Measurements from ENCODE around the gene DIPK1A. TPM values are rescaled to one million over a fixed set of nuclear protein-coding genes. Genes with fewer than 3 reads are reported as not detected.

Gene DIPK1A
- total and polyA plus RNA-seq, 4 experiments from 2014 or later = 14.5 to 29.1 (median 19.9) TPM

- Mint-ChIP-seq H3K4me1 (peaks cover 50 to 73% (median 55%) of the 10 kb centered on the region in 4 donors), H3K27ac (peak overlapping the region; percentile 32 to 87 (median 51)), H3K9me3 (peaks cover 0 to 2% (median 0%) of the 10 kb centered on the region in 8 donors), H3K36me3 (peaks cover 0 to 7% of the 10 kb centered on the region in 2 donors), H3K27me3 (no peaks in the 10 kb centered on the region), H3K4me3 (peak overlapping the region in 7 of 8 donors; percentile 1 to 61 (median 45))
- CTCF ChIA-PET (ENCODE audit: partially characterized antibody) = interaction anchor here (1.0 to 12.3 kb wide), 10 partner anchors 8 to 124 kb away, joined by 3 to 263 read pairs (median 5); partner anchors contain the start of gene RPL5
- H3K4me1 ChIP-seq (ENCODE audit: insufficient read depth, low read length) = peaks cover 76% of the 10 kb centered on the region
- no peak overlapping the region for H3K4me3 ChIP-seq (ENCODE audit: low read length in 2 of 2)
- no peak for DNase-seq
- no peaks in the 10 kb centered on the region for H3K9me3 ChIP-seq (ENCODE audit: control insufficient read depth in 1 of 2, low read length in 2 of 2)
- POLR2A ChIA-PET (ENCODE audit: partially characterized antibody) = interaction anchor here (1.4 to 6.7 kb wide), 4 partner anchors 9 to 125 kb away, joined by 3 to 47 read pairs (median 6); partner anchors contain the start of gene RPL5
- intact Hi-C loops (cut with micrococcal nuclease) = no loop called here
- no peaks in the 10 kb centered on the region for H3K36me3 ChIP-seq (ENCODE audit: insufficient read depth, low read length)
- peak overlapping the region; percentile 20 for H3K27ac ChIP-seq (ENCODE audit: low read depth, low read length)
- no peaks in the 10 kb centered on the region for H3K27me3 ChIP-seq (ENCODE audit: insufficient read depth, low read length)
Measured at GRCh38 chr1:92956254-92957029, 4.8 kb downstream of the DIPK1A start.

- peak overlapping the region; percentile 11 to 76 (median 50) for H3K4me3 Mint-ChIP-seq
- Histone ChIP-seq H3K4me1 (ENCODE audit: insufficient read depth, low read length) (peaks cover 82% of the 10 kb centered on the region), H3K36me3 (ENCODE audit: insufficient read depth, low read length) (no peaks in the 10 kb centered on the region), H3K27me3 (ENCODE audit: insufficient read depth, low read length) (no peaks in the 10 kb centered on the region), H3K4me3 (ENCODE audit: low read length in 2 of 2) (no peak overlapping the region), H3K27ac (ENCODE audit: low read depth, low read length) (peak overlapping the region; percentile 2), H3K9me3 (ENCODE audit: control insufficient read depth in 1 of 2, low read length in 2 of 2) (no peaks in the 10 kb centered on the region)
- ChIA-PET CTCF (ENCODE audit: partially characterized antibody) (interaction anchor here (0.7 to 12.3 kb wide), 4 partner anchors 40 to 98 kb away, joined by 5 to 263 read pairs (median 130); no protein-coding TSS in a partner anchor), POLR2A (ENCODE audit: partially characterized antibody) (no interaction called here)
- H3K36me3 Mint-ChIP-seq = no peaks in the 10 kb centered on the region
- no peaks in the 10 kb centered on the region for H3K27me3 Mint-ChIP-seq
- intact Hi-C loops (cut with micrococcal nuclease) = no loop called here
- H3K4me1 Mint-ChIP-seq = peaks cover 39 to 57% (median 42%) of the 10 kb centered on the region in 4 donors
- H3K27ac Mint-ChIP-seq = peak overlapping the region in 6 of 7 donors; percentile 0 to 90 (median 44)
- H3K9me3 Mint-ChIP-seq = no peaks in the 10 kb centered on the region
- peak; percentile 33 to 70 (median 50) for DNase-seq
Measured at GRCh38 chr1:92953491-92953890, 7.8 kb downstream of the DIPK1A start.

- H3K4me1 ChIP-seq (ENCODE audit: insufficient read depth, low read length) = peaks cover 74% of the 10 kb centered on the region
- peaks cover 4% of the 10 kb centered on the region for H3K36me3 ChIP-seq (ENCODE audit: insufficient read depth, low read length)
- no peak for DNase-seq
- no peaks in the 10 kb centered on the region for H3K27me3 Mint-ChIP-seq
- ChIA-PET CTCF (ENCODE audit: partially characterized antibody) (interaction anchor here (0.9 to 1.2 kb wide), 3 partner anchors 16 to 94 kb away, joined by 4 to 8 read pairs (median 4); no protein-coding TSS in a partner anchor), POLR2A (ENCODE audit: partially characterized antibody) (interaction anchor here (0.8 to 4.6 kb wide), 2 partner anchors 9 to 41 kb away, joined by 3 to 48 read pairs; partner anchors contain the start of gene DIPK1A)
- H3K27ac ChIP-seq (ENCODE audit: low read depth, low read length) = peak overlapping the region; percentile 2
- no peaks in the 10 kb centered on the region for H3K9me3 ChIP-seq (ENCODE audit: control insufficient read depth in 1 of 2, low read length in 2 of 2)
- no peak overlapping the region for H3K4me3 ChIP-seq (ENCODE audit: low read length in 2 of 2)
- H3K4me1 Mint-ChIP-seq = peaks cover 36 to 54% (median 39%) of the 10 kb centered on the region in 4 donors
- H3K9me3 Mint-ChIP-seq = no peaks in the 10 kb centered on the region
- H3K27me3 ChIP-seq (ENCODE audit: insufficient read depth, low read length) = no peaks in the 10 kb centered on the region
- peak overlapping the region in 6 of 7 donors; percentile 7 to 87 (median 60) for H3K27ac Mint-ChIP-seq
- intact Hi-C loops (cut with micrococcal nuclease) = no loop called here
- H3K4me3 Mint-ChIP-seq = peak overlapping the region in 5 of 8 donors; percentile 15 to 63 (median 41)
- peaks cover under 1 to 4% of the 10 kb centered on the region in 2 donors for H3K36me3 Mint-ChIP-seq
Measured at GRCh38 chr1:92952714-92953113, 8.5 kb downstream of the DIPK1A start.

GRCh38 chr1:92951141-92951582 lies 10.1 kb downstream of the DIPK1A start:
- ChIA-PET CTCF (ENCODE audit: partially characterized antibody) (interaction anchor here (0.7 to 3.5 kb wide), 15 partner anchors 10 to 92 kb away, joined by 3 to 52 read pairs (median 5); partner anchors contain the start of gene DIPK1A), POLR2A (ENCODE audit: partially characterized antibody) (interaction anchor here (0.6 to 4.6 kb wide), 7 partner anchors 10 to 128 kb away, joined by 3 to 48 read pairs (median 4); partner anchors contain the start of genes DIPK1A and MTF2)
- Histone ChIP-seq H3K27ac (ENCODE audit: low read depth, low read length) (peak overlapping the region; percentile 23), H3K9me3 (ENCODE audit: control insufficient read depth in 1 of 2, low read length in 2 of 2) (no peaks in the 10 kb centered on the region), H3K4me3 (ENCODE audit: low read length in 2 of 2) (no peak overlapping the region), H3K27me3 (ENCODE audit: insufficient read depth, low read length) (no peaks in the 10 kb centered on the region), H3K36me3 (ENCODE audit: insufficient read depth, low read length) (peaks cover 5% of the 10 kb centered on the region), H3K4me1 (ENCODE audit: insufficient read depth, low read length) (peaks cover 59% of the 10 kb centered on the region)
- H3K27ac Mint-ChIP-seq = no peak overlapping the region
- DNase-seq = peak in 4 of 5 donors; percentile 33 to 47 (median 39)
- peaks cover 27 to 47% (median 31%) of the 10 kb centered on the region in 4 donors for H3K4me1 Mint-ChIP-seq
- peaks cover 2 to 7% of the 10 kb centered on the region in 2 donors for H3K36me3 Mint-ChIP-seq
- H3K4me3 Mint-ChIP-seq = no peak overlapping the region
- no peaks in the 10 kb centered on the region for H3K27me3 Mint-ChIP-seq
- intact Hi-C loops (cut with micrococcal nuclease) = loop anchor here (1.0 to 2.0 kb wide), 4 partner anchors 9 to 92 kb away; no protein-coding TSS in a partner anchor
- H3K9me3 Mint-ChIP-seq = no peaks in the 10 kb centered on the region

GRCh38 chr1:92949937-92950817 lies 11.1 kb downstream of the DIPK1A start:
- Histone ChIP-seq H3K27me3 (ENCODE audit: insufficient read depth, low read length) (no peaks in the 10 kb centered on the region), H3K36me3 (ENCODE audit: insufficient read depth, low read length) (peaks cover 5% of the 10 kb centered on the region), H3K4me1 (ENCODE audit: insufficient read depth, low read length) (peaks cover 57% of the 10 kb centered on the region), H3K27ac (ENCODE audit: low read depth, low read length) (no peak overlapping the region), H3K9me3 (ENCODE audit: control insufficient read depth in 1 of 2, low read length in 2 of 2) (no peaks in the 10 kb centered on the region), H3K4me3 (ENCODE audit: low read length in 2 of 2) (no peak overlapping the region)
- H3K27me3 Mint-ChIP-seq = no peaks in the 10 kb centered on the region
- H3K36me3 Mint-ChIP-seq = peaks cover 2 to 7% of the 10 kb centered on the region in 2 donors
- ChIA-PET CTCF (ENCODE audit: partially characterized antibody) (interaction anchor here (0.7 to 3.5 kb wide), 17 partner anchors 11 to 91 kb away, joined by 3 to 52 read pairs (median 5); partner anchors contain the start of gene DIPK1A), POLR2A (ENCODE audit: partially characterized antibody) (interaction anchor here (0.6 to 4.6 kb wide), 7 partner anchors 11 to 129 kb away, joined by 3 to 48 read pairs (median 4); partner anchors contain the start of genes DIPK1A and MTF2)
- peaks cover 24 to 44% (median 31%) of the 10 kb centered on the region in 4 donors for H3K4me1 Mint-ChIP-seq
- H3K27ac Mint-ChIP-seq = no peak overlapping the region
- intact Hi-C loops (cut with micrococcal nuclease) = loop anchor here (2.0 kb wide), 2 partner anchors 67 to 91 kb away; no protein-coding TSS in a partner anchor
- H3K9me3 Mint-ChIP-seq = no peaks in the 10 kb centered on the region
- H3K4me3 Mint-ChIP-seq = no peak overlapping the region
- DNase-seq = no peak

GRCh38 chr1:92948071-92948470 lies 13.2 kb downstream of the DIPK1A start:
- Mint-ChIP-seq H3K36me3 (peaks cover 2 to 7% of the 10 kb centered on the region in 2 donors), H3K4me1 (peaks cover 36 to 45% (median 38%) of the 10 kb centered on the region in 4 donors), H3K9me3 (no peaks in the 10 kb centered on the region), H3K4me3 (no peak overlapping the region), H3K27ac (peak overlapping the region in 1 of 7 donors; percentile 33), H3K27me3 (no peaks in the 10 kb centered on the region)
- ChIA-PET POLR2A (ENCODE audit: partially characterized antibody) (interaction anchor here (0.6 to 1.3 kb wide), 2 partner anchors 8 to 10 kb away, joined by 3 read pairs; no protein-coding TSS in a partner anchor), CTCF (ENCODE audit: partially characterized antibody) (interaction anchor here (1.3 to 1.8 kb wide), 4 partner anchors 8 to 89 kb away, joined by 5 to 12 read pairs (median 9); partner anchors contain the start of gene DIPK1A)
- DNase-seq = no peak
- H3K27ac ChIP-seq (ENCODE audit: low read depth, low read length) = no peak overlapping the region
- H3K4me3 ChIP-seq (ENCODE audit: low read length in 2 of 2) = no peak overlapping the region
- H3K4me1 ChIP-seq (ENCODE audit: insufficient read depth, low read length) = peaks cover 62% of the 10 kb centered on the region
- H3K36me3 ChIP-seq (ENCODE audit: insufficient read depth, low read length) = peaks cover 5% of the 10 kb centered on the region
- intact Hi-C loops (cut with micrococcal nuclease) = no loop called here
- H3K27me3 ChIP-seq (ENCODE audit: insufficient read depth, low read length) = no peaks in the 10 kb centered on the region
- no peaks in the 10 kb centered on the region for H3K9me3 ChIP-seq (ENCODE audit: control insufficient read depth in 1 of 2, low read length in 2 of 2)
